H9 (cell line): Measurements from ENCODE around the gene CRACDL. TPM values are rescaled to one million over a fixed set of nuclear protein-coding genes. Genes with fewer than 3 reads are reported as not detected.

Experiments
- DNase-seq: peaks from one replicate; pipeline ENCODE4 v3.0.0-alpha.2; 2017
- H2AFZ ChIP-seq: one replicate; pipeline ENCODE4 v1.6.1; 2013; ENCODE audit warnings: mild to moderate bottlenecking, low read length, control low read depth, moderate library complexity
- H2AK5ac ChIP-seq: 2 replicates; pipeline ENCODE4 v1.6.1; 2013; ENCODE audit warnings: low read length, control low read depth, mixed read lengths; ENCODE audit not compliant: insufficient read length
- H2BK120ac ChIP-seq: one replicate; pipeline ENCODE4 v1.6.1; 2013; ENCODE audit warnings: low read depth, mild to moderate bottlenecking, low read length, control low read depth, inconsistent platforms; ENCODE audit not compliant: poor library complexity, severe bottlenecking
- H2BK12ac ChIP-seq: 2 replicates; pipeline ENCODE4 v1.6.1; 2013; ENCODE audit warnings: low read length, control low read depth, mixed read lengths, low read depth; ENCODE audit not compliant: insufficient read length
- H2BK15ac ChIP-seq: 2 replicates; pipeline ENCODE4 v1.6.1; 2013; ENCODE audit warnings: low read depth, low read length, control low read depth
- H2BK20ac ChIP-seq: one replicate; pipeline ENCODE4 v1.6.1; 2013; ENCODE audit warnings: low read depth, mild to moderate bottlenecking, low read length, control low read depth, inconsistent platforms; ENCODE audit not compliant: poor library complexity, severe bottlenecking
- H2BK5ac ChIP-seq: 2 replicates; pipeline ENCODE4 v1.6.1; 2013; ENCODE audit warnings: low read length, control low read depth, mixed read lengths; ENCODE audit not compliant: insufficient read length
- H3K14ac ChIP-seq: 2 replicates; pipeline ENCODE4 v1.6.1; 2013; ENCODE audit warnings: low read length, control low read depth; ENCODE audit not compliant: insufficient read depth
- H3K18ac ChIP-seq: 2 replicates; pipeline ENCODE4 v1.6.1; 2013; ENCODE audit warnings: low read depth, mild to moderate bottlenecking, mixed read lengths, low read length, control low read depth; ENCODE audit not compliant: insufficient read length
- H3K23ac ChIP-seq: 2 replicates; pipeline ENCODE4 v1.6.1; 2013; ENCODE audit warnings: low read length, control low read depth, mixed read lengths, low read depth; ENCODE audit not compliant: insufficient read length
- H3K23me2 ChIP-seq: 2 replicates; pipeline ENCODE4 v1.6.1; 2013; ENCODE audit warnings: low read depth, mild to moderate bottlenecking, mixed read lengths, low read length, control low read depth; ENCODE audit not compliant: insufficient read length, poor library complexity, severe bottlenecking
- H3K27ac ChIP-seq: 2 replicates; pipeline ENCODE4 v1.5.1; 2013; ENCODE audit warnings: low read length, control low read depth, mixed read lengths, low read depth; ENCODE audit not compliant: insufficient read length
- H3K27me3 ChIP-seq: 2 replicates; pipeline ENCODE4 v1.6.1; 2013; ENCODE audit warnings: low read length, control low read depth, inconsistent platforms; ENCODE audit not compliant: insufficient read depth
- H3K4ac ChIP-seq: 2 replicates; pipeline ENCODE4 v1.6.1; 2013; ENCODE audit warnings: low read depth, mild to moderate bottlenecking, control low read depth, inconsistent platforms, low read length, moderate library complexity
- H3K4me1 ChIP-seq: 2 replicates; pipeline ENCODE4 v1.6.1; 2013; ENCODE audit warnings: low read length, control low read depth, inconsistent platforms; ENCODE audit not compliant: insufficient read depth
- H3K4me2 ChIP-seq: 2 replicates; pipeline ENCODE4 v1.6.1; 2013; ENCODE audit warnings: low read length, control low read depth, mixed read lengths; ENCODE audit not compliant: insufficient read length, insufficient read depth
- H3K56ac ChIP-seq: 2 replicates; pipeline ENCODE4 v1.6.1; 2013; ENCODE audit warnings: low read depth, mild to moderate bottlenecking, mixed read lengths, low read length, control low read depth; ENCODE audit not compliant: insufficient read length
- H3K79me1 ChIP-seq: 2 replicates; pipeline ENCODE4 v1.6.1; 2013; ENCODE audit warnings: low read depth, mild to moderate bottlenecking, moderate library complexity, low read length, control low read depth, inconsistent platforms; ENCODE audit not compliant: insufficient read depth, poor library complexity, severe bottlenecking
- H3K79me2 ChIP-seq: 2 replicates; pipeline ENCODE4 v1.6.1; 2013; ENCODE audit warnings: low read length, control low read depth, inconsistent platforms; ENCODE audit not compliant: insufficient read depth
- H3K9ac ChIP-seq: 2 replicates; pipeline ENCODE4 v1.6.1; 2013; ENCODE audit warnings: low read length, control low read depth, mixed read lengths; ENCODE audit not compliant: insufficient read length; ENCODE audit errors: extremely low read depth
- H3K9me3 ChIP-seq: one replicate; pipeline ENCODE4 v1.6.1; 2013; ENCODE audit warnings: low read depth, low read length, inconsistent platforms; ENCODE audit not compliant: control insufficient read depth
- H3T11ph ChIP-seq: one replicate; pipeline ENCODE4 v1.6.1; 2013; ENCODE audit warnings: mild to moderate bottlenecking, low read length, control low read depth, inconsistent platforms
- H4K20me1 ChIP-seq: one replicate; pipeline ENCODE4 v1.6.1; 2013; ENCODE audit not compliant: control insufficient read depth, insufficient read length, insufficient read depth
- H4K5ac ChIP-seq: 2 replicates; pipeline ENCODE4 v1.6.1; 2013; ENCODE audit warnings: low read depth, mild to moderate bottlenecking, mixed read lengths, low read length, control low read depth; ENCODE audit not compliant: insufficient read length
- H4K8ac ChIP-seq: replicated peaks from 2 replicates; pipeline ENCODE4 v1.6.1; 2013; ENCODE audit warnings: low read length, control low read depth, mixed read lengths, low read depth; ENCODE audit not compliant: insufficient read length
- H4K91ac ChIP-seq: 2 replicates; pipeline ENCODE4 v1.6.1; 2013; ENCODE audit warnings: low read depth, mild to moderate bottlenecking, moderate library complexity, mixed read lengths, low read length, control low read depth; ENCODE audit not compliant: insufficient read length
- H3K27ac Mint-ChIP-seq, 3 experiments: 2 replicates in 2 of 3; 3 replicates in 1 of 3; pipeline ENCODE4 v1.8.0; 2020 to 2021; ENCODE audit warnings: mixed read lengths in 3 of 3, mild to moderate bottlenecking in 1 of 3, moderate library complexity in 1 of 3
- H3K27me3 Mint-ChIP-seq: 2 replicates; pipeline ENCODE4 v1.8.0; 2021; ENCODE audit warnings: low read depth, mild to moderate bottlenecking, moderate library complexity, mixed read lengths
- H3K36me3 Mint-ChIP-seq, 3 experiments: 2 replicates in 2 of 3; 3 replicates in 1 of 3; pipeline ENCODE4 v1.8.0; 2020 to 2021; ENCODE audit warnings: low read depth in 3 of 3, mixed read lengths in 3 of 3; ENCODE audit not compliant: insufficient read depth in 1 of 3
- H3K4me1 Mint-ChIP-seq, 2 experiments: 2 replicates each; pipeline ENCODE4 v1.8.0; 2020; ENCODE audit warnings: mixed read lengths in 2 of 2
- H3K4me3 Mint-ChIP-seq, 2 experiments: 2 replicates in 1 of 2; 3 replicates in 1 of 2; pipeline ENCODE4 v1.8.0; 2020 to 2021; ENCODE audit warnings: mild to moderate bottlenecking in 2 of 2, mixed read lengths in 2 of 2, moderate library complexity in 1 of 2
- H3K9me3 Mint-ChIP-seq, 2 experiments: 2 replicates in 1 of 2; 3 replicates in 1 of 2; pipeline ENCODE4 v1.8.0; 2020; ENCODE audit warnings: mild to moderate bottlenecking in 2 of 2, mixed read lengths in 2 of 2, moderate library complexity in 1 of 2
- WGBS: extraction: QIAGEN DNeasy Blood & Tissue Kit; methylation state at CpG from one replicate; pipeline ENCODE4 v1.1.7; 2013; ENCODE audit warnings: missing lambda C conversion rate, low lambda C conversion rate, mixed read lengths; ENCODE audit not compliant: insufficient read length; ENCODE audit errors: extremely low coverage; 5-methylcytosine and 5-hydroxymethylcytosine counted together
- total RNA-seq: library from RNA; stranded (reverse); gene quantifications from 2 replicates; pipeline ENCODE4 v1.2.1, GENCODE V29; 2021
- TF ChIP-seq, protein P1 (sequence below): fragments of 200-600 bp; sonication (generic); conservative IDR thresholded peaks from 3 replicates; pipeline ENCODE4 v1.8.0; 2021; ENCODE audit warnings: antibody characterized with exemption, mild to moderate bottlenecking

CRACDL gene
- total RNA-seq, 1 experiment from 2014 or later: 0.48 TPM

DNA sequence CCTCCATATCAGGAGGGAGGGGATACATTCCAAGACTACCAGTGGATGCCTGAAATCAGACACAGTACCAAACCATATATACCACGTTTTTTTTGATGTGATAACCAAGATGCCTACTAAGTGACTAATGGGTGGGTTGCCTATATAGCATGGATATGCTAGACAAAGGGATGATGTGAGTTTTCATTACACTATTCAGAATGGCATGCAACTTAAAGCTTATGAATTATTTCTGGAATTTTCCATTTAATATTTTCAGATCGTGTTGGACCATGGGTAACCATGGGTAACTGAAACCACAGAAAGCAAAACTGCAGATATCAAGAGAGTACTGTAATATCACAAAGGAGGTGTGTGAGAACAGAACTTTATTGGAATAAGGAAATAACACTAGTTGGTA, 39.6 kb upstream of the CRACDL start:
- peaks cover 64 to 76% of the 10 kb centered on the region in 2 experiments for H3K9me3 Mint-ChIP-seq
- Histone ChIP-seq H3K4ac (no peak overlapping the region), H3K56ac (no peak overlapping the region), H3K27ac (no peak overlapping the region), H4K91ac (no peak overlapping the region), H3T11ph (no peak overlapping the region), H3K79me1 (no peaks in the 10 kb centered on the region), H3K27me3 (no peaks in the 10 kb centered on the region; the same call in 1 of the 2 replicates), H3K18ac (no peak overlapping the region), H4K5ac (no peak overlapping the region), H2BK20ac (no peak overlapping the region), H2BK5ac (no peak overlapping the region), H4K20me1 (no peaks in the 10 kb centered on the region), H3K79me2 (no peaks in the 10 kb centered on the region), H2BK12ac (no peak overlapping the region), H3K23ac (no peak overlapping the region), H3K9ac (no peak overlapping the region), H3K4me1 (no peaks in the 10 kb centered on the region), H3K4me2 (no peak overlapping the region), H4K8ac (no peak overlapping the region), H2AK5ac (no peak overlapping the region), H3K9me3 (no peaks in the 10 kb centered on the region), H2BK15ac (no peak overlapping the region), H3K23me2 (no peaks in the 10 kb centered on the region), H2AFZ (no peak overlapping the region), H3K14ac (no peak overlapping the region), H2BK120ac (no peak overlapping the region)
- H3K27me3 Mint-ChIP-seq: no peaks in the 10 kb centered on the region; the same call in 1 of the 2 replicates
- peaks cover 4 to 5% (median 4%) of the 10 kb centered on the region in 3 experiments; a peak in 4 of 7 replicates for H3K36me3 Mint-ChIP-seq
- no peak overlapping the region for H3K27ac Mint-ChIP-seq
- no peaks in the 10 kb centered on the region for H3K4me1 Mint-ChIP-seq
- DNase-seq: no peak
- no peak overlapping the region for H3K4me3 Mint-ChIP-seq
- WGBS: no CpG with 5 or more reads among the region's 2 CpGs
- TF ChIP-seq, protein P1, sequence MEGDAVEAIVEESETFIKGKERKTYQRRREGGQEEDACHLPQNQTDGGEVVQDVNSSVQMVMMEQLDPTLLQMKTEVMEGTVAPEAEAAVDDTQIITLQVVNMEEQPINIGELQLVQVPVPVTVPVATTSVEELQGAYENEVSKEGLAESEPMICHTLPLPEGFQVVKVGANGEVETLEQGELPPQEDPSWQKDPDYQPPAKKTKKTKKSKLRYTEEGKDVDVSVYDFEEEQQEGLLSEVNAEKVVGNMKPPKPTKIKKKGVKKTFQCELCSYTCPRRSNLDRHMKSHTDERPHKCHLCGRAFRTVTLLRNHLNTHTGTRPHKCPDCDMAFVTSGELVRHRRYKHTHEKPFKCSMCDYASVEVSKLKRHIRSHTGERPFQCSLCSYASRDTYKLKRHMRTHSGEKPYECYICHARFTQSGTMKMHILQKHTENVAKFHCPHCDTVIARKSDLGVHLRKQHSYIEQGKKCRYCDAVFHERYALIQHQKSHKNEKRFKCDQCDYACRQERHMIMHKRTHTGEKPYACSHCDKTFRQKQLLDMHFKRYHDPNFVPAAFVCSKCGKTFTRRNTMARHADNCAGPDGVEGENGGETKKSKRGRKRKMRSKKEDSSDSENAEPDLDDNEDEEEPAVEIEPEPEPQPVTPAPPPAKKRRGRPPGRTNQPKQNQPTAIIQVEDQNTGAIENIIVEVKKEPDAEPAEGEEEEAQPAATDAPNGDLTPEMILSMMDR: no peak
